GM21737 (cell line): ENCODE measurements around the gene ZNF787.
"Not testable (repeated sequence)": the region's sequence is repeated elsewhere in the genome, so short reads cannot be mapped to it uniquely, and the experiment has no call there.

Experiments used
- ATAC-seq: cut with Tn5 transposase; IDR thresholded peaks from one replicate; pipeline ENCODE4 v1.9.1; 2021; ENCODE audit warnings: mild to moderate bottlenecking, moderate library complexity; ENCODE audit not compliant: unreplicated experiment

Gene ZNF787

DNA sequence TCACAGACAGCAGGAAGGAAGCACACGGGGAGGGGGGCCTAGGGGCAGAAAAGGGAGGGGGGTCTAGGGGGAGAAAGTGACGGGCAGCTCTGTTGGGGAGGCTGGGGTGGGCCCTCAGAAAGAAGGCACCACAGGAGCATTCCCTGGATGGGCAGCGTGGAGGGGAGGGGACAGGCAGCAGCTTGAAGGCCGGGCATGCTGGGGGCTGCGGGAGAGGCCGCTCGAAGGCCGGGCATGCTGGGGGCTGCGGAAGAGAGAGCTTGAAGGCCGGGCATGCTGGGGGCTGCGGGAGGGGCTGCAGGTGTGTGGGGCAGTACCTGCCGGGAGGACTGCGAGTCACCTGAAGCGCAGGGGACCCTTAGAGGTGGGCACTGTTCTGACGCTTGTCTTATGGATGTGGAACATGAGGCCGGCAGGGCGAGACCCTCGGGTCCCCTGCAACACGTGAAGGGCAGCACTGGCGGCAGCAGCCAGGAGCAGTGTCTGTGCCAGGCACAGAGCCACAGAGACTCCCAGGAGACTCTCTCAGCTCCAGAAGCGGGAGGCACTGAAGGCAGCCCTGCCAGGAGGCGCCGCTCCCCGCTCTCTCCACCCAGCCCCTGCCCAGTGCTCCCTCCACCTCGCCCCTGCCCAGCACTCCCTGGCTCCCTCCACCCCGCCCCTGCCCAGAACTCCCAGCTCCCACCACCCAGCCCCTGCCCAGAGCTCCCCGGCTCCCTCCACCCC is 13.3 kb downstream of the ZNF787 start:
- ATAC-seq = no peak

DNA sequence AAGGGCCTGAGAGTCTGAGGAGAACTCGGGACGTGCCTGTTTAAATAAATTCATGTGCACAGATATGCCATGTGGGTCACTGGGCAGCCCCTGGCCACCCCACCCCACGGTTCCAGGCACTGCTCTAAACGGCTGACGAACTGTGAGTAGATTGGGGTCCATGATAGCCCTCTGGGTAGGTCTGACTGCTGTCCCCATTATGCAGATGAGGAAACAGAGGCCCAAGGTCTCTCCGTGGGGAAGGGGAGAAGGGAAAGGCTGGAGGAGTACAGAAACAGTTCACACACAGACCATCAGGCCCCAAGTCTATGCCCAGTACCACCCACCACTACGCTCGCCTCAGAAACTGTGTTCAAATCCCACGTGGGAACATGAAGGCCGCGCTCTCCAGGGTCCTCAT is 14.1 kb downstream of the ZNF787 start:
- ATAC-seq = no peak

GRCh38 chr19:56106397-56106849 is 14.7 kb downstream of the ZNF787 start:
- no peak for ATAC-seq

- not testable (repeated sequence) for ATAC-seq
These were observed 15.2 kb downstream of the ZNF787 start for GRCh38 chr19:56105831-56106396.

- no peak for ATAC-seq
These were observed 15.9 kb downstream of the ZNF787 start for GRCh38 chr19:56105090-56105701.

DNA sequence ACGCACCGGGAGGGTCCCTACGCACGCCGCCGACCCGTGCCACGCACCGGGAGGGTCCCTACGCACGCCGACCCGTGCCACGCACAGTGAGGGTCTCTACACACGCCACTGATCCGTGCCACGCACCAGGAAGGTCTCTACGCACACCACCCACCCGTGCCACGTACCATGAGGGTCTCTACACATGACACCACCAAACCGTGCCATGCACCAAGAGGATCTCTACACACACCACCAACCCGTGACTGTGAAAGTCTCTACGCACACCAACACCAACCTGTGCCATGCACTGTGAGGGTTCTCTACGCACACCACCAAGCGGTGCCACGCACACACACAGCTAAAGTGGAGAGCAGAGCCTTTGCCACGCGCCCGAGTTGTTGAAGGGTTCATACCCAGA is 16.7 kb downstream of the ZNF787 start:
- ATAC-seq = no peak

- no peak for ATAC-seq
These were observed 18.0 kb downstream of the ZNF787 start for GRCh38 chr19:56103027-56103614.

- no peak for ATAC-seq
These were observed 19.2 kb downstream of the ZNF787 start for GRCh38 chr19:56101746-56102535.

DNA sequence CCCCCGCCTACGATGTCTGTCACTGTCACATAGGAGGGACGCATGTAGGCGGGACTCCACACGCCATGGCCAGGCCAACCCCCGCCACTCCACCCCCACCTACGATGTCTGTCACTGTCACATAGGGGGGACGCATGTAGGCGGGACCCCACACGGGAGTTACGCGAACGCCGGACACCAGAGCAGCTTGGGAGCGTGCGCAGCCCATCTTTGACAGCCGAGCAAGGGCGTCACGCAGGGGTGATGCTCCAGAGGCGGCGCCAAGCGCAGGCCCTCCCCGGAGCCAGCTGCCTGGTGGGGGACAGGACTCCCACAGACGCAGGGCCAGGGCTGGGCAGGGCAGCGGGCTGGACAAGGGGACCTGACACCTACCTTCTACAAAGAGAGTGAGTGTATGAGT is 20.0 kb downstream of the ZNF787 start:
- no peak for ATAC-seq

- no peak for ATAC-seq
These were observed 21.2 kb downstream of the ZNF787 start for GRCh38 chr19:56099638-56100539.

- ATAC-seq = no peak
These were observed 22.1 kb downstream of the ZNF787 start for GRCh38 chr19:56098731-56099568.

- not testable (repeated sequence) for ATAC-seq
These were observed 22.9 kb downstream of the ZNF787 start for GRCh38 chr19:56098237-56098636.

DNA sequence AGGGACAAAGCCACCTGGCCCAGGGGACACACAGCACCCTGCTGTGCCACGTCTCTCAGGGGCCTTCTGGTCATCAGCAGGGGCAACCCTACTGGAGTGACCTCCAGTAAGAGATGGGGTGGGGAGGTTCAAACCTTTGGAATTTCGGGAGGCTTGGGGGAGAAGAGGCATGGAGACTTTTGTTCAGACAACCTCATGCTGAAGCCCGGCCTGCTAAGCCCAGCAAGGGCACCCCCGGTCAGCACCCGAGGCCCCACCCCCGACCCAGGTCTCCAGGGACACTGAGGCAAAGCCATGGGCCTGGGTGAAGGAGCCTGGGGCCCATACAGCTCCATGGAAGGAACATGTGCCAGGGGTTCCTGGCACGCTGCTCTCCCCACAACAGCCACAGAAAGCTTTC is 23.3 kb downstream of the ZNF787 start:
- no peak for ATAC-seq

DNA sequence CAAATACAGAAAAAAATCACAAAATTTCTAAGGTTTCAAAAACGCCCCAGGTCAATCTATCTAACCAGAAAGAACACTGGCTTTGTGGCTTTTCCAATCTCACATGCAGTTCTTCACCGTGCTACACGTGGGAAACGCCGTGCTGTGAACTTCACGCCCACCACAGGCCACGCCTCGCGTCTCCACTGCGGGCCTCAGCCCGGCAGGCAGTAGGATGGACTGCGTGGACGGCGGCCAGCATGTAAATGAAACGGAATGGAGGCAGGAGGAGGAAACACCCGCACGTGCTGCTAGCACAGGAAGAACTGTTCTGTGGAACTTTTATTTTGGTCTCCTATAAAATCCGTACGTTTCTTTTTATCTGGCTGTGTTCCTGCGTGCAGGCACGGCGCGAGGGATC is 23.8 kb downstream of the ZNF787 start:
- no peak for ATAC-seq

- ATAC-seq = no peak
These were observed 24.4 kb downstream of the ZNF787 start for GRCh38 chr19:56096665-56097064.

DNA sequence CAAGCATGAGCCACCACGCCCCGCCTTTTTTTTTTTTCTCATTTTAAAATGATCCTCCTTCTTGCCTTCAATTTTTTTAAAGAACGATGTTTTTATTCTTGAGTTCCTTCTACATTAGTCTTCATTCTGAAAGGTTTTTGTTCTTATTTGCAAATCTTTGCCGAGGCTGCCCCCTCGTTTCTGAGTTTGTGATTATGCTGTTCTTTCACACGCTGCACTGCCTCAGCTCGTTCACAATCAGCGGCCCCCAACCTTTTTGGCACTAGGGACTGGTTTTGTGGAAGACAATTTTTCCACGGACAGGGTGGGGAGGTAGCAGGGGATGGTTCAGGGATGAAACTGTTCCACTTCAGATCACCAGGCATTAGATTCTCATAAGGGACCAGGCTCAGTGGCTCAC is 26.6 kb downstream of the ZNF787 start:
- no peak for ATAC-seq

DNA sequence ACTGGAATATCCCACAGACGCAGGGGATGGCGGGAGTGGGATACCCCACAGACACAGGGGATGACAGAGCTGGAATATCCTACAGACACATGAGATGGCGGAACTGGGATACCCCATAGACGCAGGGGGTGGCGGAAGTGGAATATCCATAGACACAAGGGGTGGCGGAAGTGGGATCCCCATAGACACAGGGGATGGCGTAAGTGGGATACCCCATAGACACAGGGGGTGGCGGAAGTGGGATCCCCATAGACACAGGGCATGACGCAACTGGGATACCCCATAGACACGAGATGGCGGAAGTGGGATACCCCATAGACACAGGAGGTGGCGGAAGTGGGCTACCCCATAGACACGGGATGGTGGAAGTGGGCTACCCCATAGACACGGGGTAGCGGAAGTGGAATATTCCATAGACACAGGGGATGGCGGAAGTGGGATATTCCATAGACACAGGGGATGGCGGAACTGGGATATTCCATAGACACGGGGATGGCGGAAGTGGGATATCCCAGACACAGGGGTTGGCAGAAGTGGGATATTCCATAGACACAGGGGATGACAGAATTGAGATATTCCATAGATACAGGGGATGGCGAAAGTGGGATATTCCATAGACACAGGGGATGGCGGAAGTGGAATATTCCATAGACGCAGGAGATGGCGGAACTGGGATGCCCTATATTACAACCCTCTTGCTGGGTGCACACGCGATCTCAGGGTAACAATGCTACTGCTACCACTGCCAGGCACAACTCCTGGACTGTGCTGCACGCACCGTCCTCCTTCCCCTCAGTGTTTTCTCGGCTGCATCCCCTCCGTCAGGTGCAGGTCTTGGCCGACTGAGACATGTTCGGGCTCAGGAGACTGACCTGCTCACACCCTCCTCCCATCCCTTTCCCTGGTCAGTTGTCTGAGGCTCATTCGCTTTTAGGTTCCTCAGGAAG is 28.1 kb downstream of the ZNF787 start:
- no peak for ATAC-seq
